ENCODE data around the gene CCDC85B.

DNA sequence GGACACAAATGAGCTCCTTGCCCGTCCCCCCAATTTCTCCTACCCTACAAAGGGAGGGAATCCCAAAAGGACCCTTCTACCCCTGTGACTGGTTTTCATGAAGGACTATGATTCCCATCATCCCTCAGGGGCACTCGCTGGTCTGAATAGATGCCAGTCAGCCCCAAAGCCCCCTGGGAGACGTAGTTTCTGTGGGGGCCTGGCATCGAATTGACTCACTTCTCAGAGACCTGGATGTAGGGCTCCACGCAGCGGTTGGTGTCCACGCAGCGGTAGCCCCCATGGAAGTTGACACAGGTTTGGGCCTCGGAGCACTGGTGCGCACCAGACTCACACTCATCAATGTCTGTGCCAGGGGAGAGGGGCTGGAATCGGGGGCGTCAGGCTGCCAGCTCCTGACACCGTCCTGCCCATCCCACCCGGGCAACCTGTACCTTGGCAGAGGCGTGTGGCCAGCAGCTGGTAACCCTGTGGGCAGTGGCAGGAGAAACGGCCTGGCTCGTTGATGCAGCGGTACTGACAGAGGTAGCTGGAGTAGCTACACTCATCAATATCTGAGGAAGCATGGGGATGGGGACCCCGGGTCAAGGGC lies 22.3 kb upstream of the CCDC85B start:
- TF ChIP-seq RAD21 (IDR thresholded peaks at IDR 0.05; ENCODE audit: low read length) (no peak), REST (IDR thresholded peaks at IDR 0.05; ENCODE audit: low read depth, low read length) (no peak), NRF1 (IDR thresholded peaks at IDR 0.05; ENCODE audit: low read depth, low read length) (no peak), EP300 (IDR thresholded peaks at IDR 0.05; ENCODE audit: borderline replicate concordance in 1 of 2, low read depth in 1 of 2, low read length in 1 of 2) (no peak), POLR2AphosphoS5 (IDR thresholded peaks at IDR 0.05; ENCODE audit: low read depth, low read length) (no peak; the same call in 1 of the 2 replicates), TAF1 (IDR thresholded peaks at IDR 0.05; ENCODE audit: borderline replicate concordance, low read depth, low read length) (no peak), YY1 (IDR thresholded peaks at IDR 0.05; ENCODE audit: low read depth) (no peak), FOXM1 (IDR thresholded peaks at IDR 0.05; ENCODE audit: low read depth) (no peak), PBX3 (IDR thresholded peaks at IDR 0.05) (no peak)
- TF ChIP-seq, protein P1, sequence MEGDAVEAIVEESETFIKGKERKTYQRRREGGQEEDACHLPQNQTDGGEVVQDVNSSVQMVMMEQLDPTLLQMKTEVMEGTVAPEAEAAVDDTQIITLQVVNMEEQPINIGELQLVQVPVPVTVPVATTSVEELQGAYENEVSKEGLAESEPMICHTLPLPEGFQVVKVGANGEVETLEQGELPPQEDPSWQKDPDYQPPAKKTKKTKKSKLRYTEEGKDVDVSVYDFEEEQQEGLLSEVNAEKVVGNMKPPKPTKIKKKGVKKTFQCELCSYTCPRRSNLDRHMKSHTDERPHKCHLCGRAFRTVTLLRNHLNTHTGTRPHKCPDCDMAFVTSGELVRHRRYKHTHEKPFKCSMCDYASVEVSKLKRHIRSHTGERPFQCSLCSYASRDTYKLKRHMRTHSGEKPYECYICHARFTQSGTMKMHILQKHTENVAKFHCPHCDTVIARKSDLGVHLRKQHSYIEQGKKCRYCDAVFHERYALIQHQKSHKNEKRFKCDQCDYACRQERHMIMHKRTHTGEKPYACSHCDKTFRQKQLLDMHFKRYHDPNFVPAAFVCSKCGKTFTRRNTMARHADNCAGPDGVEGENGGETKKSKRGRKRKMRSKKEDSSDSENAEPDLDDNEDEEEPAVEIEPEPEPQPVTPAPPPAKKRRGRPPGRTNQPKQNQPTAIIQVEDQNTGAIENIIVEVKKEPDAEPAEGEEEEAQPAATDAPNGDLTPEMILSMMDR (IDR thresholded peaks at IDR 0.05): no peak

All from SK-N-SH (cell line).